ENCODE measurements around the gene ARSB. TPM values are rescaled to one million over a fixed set of nuclear protein-coding genes. Genes with fewer than 3 reads are reported as not detected.
"Not testable (repeated sequence)": the region's sequence is repeated elsewhere in the genome, so short reads cannot be mapped to it uniquely, and the experiment has no call there.

Gene ARSB
- total RNA-seq, 1 donor = 32.7 TPM

- no peak overlapping the region for H3K4me3 ChIP-seq (ENCODE audit: low read depth, low read length)
- no peak for TF ChIP-seq CTCF (IDR thresholded peaks at IDR 0.05; ENCODE audit: insufficient read depth, low read length)
- DNase-seq (ENCODE audit: low read depth) = no peak
Measured at GRCh38 chr5:78771260-78772205, 213.6 kb downstream of the ARSB start.

- no peak overlapping the region for H3K4me3 ChIP-seq (ENCODE audit: low read depth, low read length)
- DNase-seq (ENCODE audit: low read depth) = no peak
- TF ChIP-seq CTCF (IDR thresholded peaks at IDR 0.05; ENCODE audit: insufficient read depth, low read length) = no peak
Measured at GRCh38 chr5:78768781-78769380, 216.2 kb downstream of the ARSB start.

GRCh38 chr5:78766412-78766762 is 218.7 kb downstream of the ARSB start:
- peak; percentile 77 for DNase-seq (ENCODE audit: low read depth)
- no peak for TF ChIP-seq CTCF (IDR thresholded peaks at IDR 0.05; ENCODE audit: insufficient read depth, low read length)
- H3K4me3 ChIP-seq (ENCODE audit: low read depth, low read length) = no peak overlapping the region

GRCh38 chr5:78765756-78766411 is 219.2 kb downstream of the ARSB start:
- peak; percentile 83 for DNase-seq (ENCODE audit: low read depth)
- no peak overlapping the region for H3K4me3 ChIP-seq (ENCODE audit: low read depth, low read length)
- no peak for TF ChIP-seq CTCF (IDR thresholded peaks at IDR 0.05; ENCODE audit: insufficient read depth, low read length)

GRCh38 chr5:78765116-78765515 is 220.0 kb downstream of the ARSB start:
- TF ChIP-seq CTCF (IDR thresholded peaks at IDR 0.05; ENCODE audit: insufficient read depth, low read length) = no peak
- no peak for DNase-seq (ENCODE audit: low read depth)
- no peak overlapping the region for H3K4me3 ChIP-seq (ENCODE audit: low read depth, low read length)

GRCh38 chr5:78763659-78764189 is 221.4 kb downstream of the ARSB start:
- H3K4me3 ChIP-seq (ENCODE audit: low read depth, low read length) = no peak overlapping the region
- DNase-seq (ENCODE audit: low read depth) = no peak
- no peak for TF ChIP-seq CTCF (IDR thresholded peaks at IDR 0.05; ENCODE audit: insufficient read depth, low read length)

- not testable (repeated sequence) for H3K4me3 ChIP-seq (ENCODE audit: low read depth, low read length); DNase-seq (ENCODE audit: low read depth)
Measured at GRCh38 chr5:78762743-78763142, 222.4 kb downstream of the ARSB start.
